GM23338 (cell line): ENCODE data around the gene CA12. TPM values are rescaled to one million over a fixed set of nuclear protein-coding genes. Genes with fewer than 3 reads are reported as not detected.

Experiments used
- ATAC-seq: fragments of 200-7000 bp; cut with Tn5 transposase; 3 replicates; pipeline ENCODE4 v1.9.1; 2020
- DNase-seq: peaks from one replicate; pipeline ENCODE4 v3.0.0-alpha.2; 2015; ENCODE audit warnings: low spot score
- H2AFZ ChIP-seq: fragments of 200-600 bp; sonication (generic); 2 replicates; pipeline ENCODE4 v1.8.0; 2016; ENCODE audit warnings: antibody characterized with exemption, mild to moderate bottlenecking, moderate library complexity
- H3F3A ChIP-seq: fragments of 200-600 bp; sonication (generic); replicated peaks from 2 replicates; pipeline ENCODE4 v1.8.0; 2017; ENCODE audit warnings: antibody characterized with exemption, mixed run types, low read depth
- H3K27ac ChIP-seq: fragments of 200-600 bp; sonication (generic); 2 replicates; pipeline ENCODE4 v1.6.1; 2016; ENCODE audit warnings: low read depth
- H3K27me3 ChIP-seq: fragments of 200-600 bp; sonication (generic); 2 replicates; pipeline ENCODE4 v1.8.0; 2016; ENCODE audit warnings: mild to moderate bottlenecking, mixed run types, moderate library complexity; ENCODE audit not compliant: insufficient read depth
- H3K36me3 ChIP-seq: fragments of 200-600 bp; sonication (generic); 2 replicates; pipeline ENCODE4 v1.8.0; 2016; ENCODE audit warnings: mild to moderate bottlenecking; ENCODE audit not compliant: insufficient read depth
- H3K4me1 ChIP-seq: fragments of 200-600 bp; sonication (generic); 2 replicates; pipeline ENCODE4 v1.8.0; 2016; ENCODE audit warnings: mild to moderate bottlenecking, moderate library complexity; ENCODE audit not compliant: insufficient read depth
- H3K4me2 ChIP-seq: fragments of 200-600 bp; sonication (generic); 2 replicates; pipeline ENCODE4 v1.7.1; 2017; ENCODE audit warnings: mixed run types
- H3K4me3 ChIP-seq: fragments of 200-600 bp; sonication (generic); 2 replicates; pipeline ENCODE4 v1.6.1; 2016; ENCODE audit warnings: mixed run types
- H3K79me2 ChIP-seq: fragments of 200-600 bp; sonication (generic); replicated peaks from 2 replicates; pipeline ENCODE4 v1.8.0; 2017; ENCODE audit warnings: mild to moderate bottlenecking; ENCODE audit not compliant: insufficient read depth
- H3K9me2 ChIP-seq: fragments of 200-600 bp; sonication (generic); 2 replicates; pipeline ENCODE4 v1.8.0; 2017; ENCODE audit not compliant: insufficient read depth
- H4K20me1 ChIP-seq: fragments of 200-600 bp; sonication (generic); replicated peaks from 2 replicates; pipeline ENCODE4 v1.8.0; 2017; ENCODE audit warnings: mild to moderate bottlenecking; ENCODE audit not compliant: insufficient read depth
- H3K27ac Mint-ChIP-seq: 2 replicates; pipeline ENCODE4 v1.8.0; 2020; ENCODE audit warnings: inconsistent platforms, mild to moderate bottlenecking, moderate library complexity, mixed read lengths
- H3K27me3 Mint-ChIP-seq: 3 replicates; pipeline ENCODE4 v1.8.0; 2022; ENCODE audit warnings: low read depth, mild to moderate bottlenecking, moderate library complexity, mixed read lengths, inconsistent platforms; ENCODE audit not compliant: insufficient read depth, poor library complexity
- H3K36me3 Mint-ChIP-seq: 3 replicates; pipeline ENCODE4 v1.8.0; 2021; ENCODE audit warnings: low read depth, mild to moderate bottlenecking, inconsistent platforms, moderate library complexity, mixed read lengths
- H3K4me1 Mint-ChIP-seq: 3 replicates; pipeline ENCODE4 v1.8.0; 2020; ENCODE audit warnings: mild to moderate bottlenecking, inconsistent platforms, mixed read lengths
- H3K4me3 Mint-ChIP-seq: 3 replicates; pipeline ENCODE4 v1.8.0; 2021; ENCODE audit warnings: moderate library complexity, mild to moderate bottlenecking, inconsistent platforms, mixed read lengths
- H3K9me3 Mint-ChIP-seq: 3 replicates; pipeline ENCODE4 v1.8.0; 2020; ENCODE audit warnings: moderate library complexity, mild to moderate bottlenecking, inconsistent platforms, mixed read lengths
- CREB1 ChIP-seq: fragments of 250-450 bp; sonication (Bioruptor Pico); IDR thresholded peaks from 2 replicates; pipeline ENCODE4 v1.5.0; 2020; ENCODE audit warnings: low read depth, mild to moderate bottlenecking, moderate library complexity
- EZH2 ChIP-seq: fragments of 200-600 bp; sonication (generic); IDR thresholded peaks from one replicate; pipeline ENCODE4 v1.8.0; 2017; ENCODE audit warnings: antibody characterized with exemption, mild to moderate bottlenecking, low read depth; ENCODE audit not compliant: unreplicated experiment
- EZH2phosphoT487 ChIP-seq: fragments of 200-600 bp; sonication (generic); IDR thresholded peaks from one replicate; pipeline ENCODE4 v1.8.1; 2018; ENCODE audit warnings: antibody characterized with exemption; ENCODE audit not compliant: unreplicated experiment
- JUNB ChIP-seq: IDR thresholded peaks from one replicate; pipeline ENCODE4 v1.6.1; 2016; ENCODE audit warnings: antibody characterized with exemption; ENCODE audit not compliant: unreplicated experiment
- NANOG ChIP-seq: IDR thresholded peaks from 2 replicates; pipeline ENCODE4 v1.6.1; 2016; ENCODE audit warnings: antibody characterized with exemption, borderline replicate concordance
- POLR2AphosphoS5 ChIP-seq: IDR thresholded peaks from 2 replicates; pipeline ENCODE4 v1.6.1; 2016; ENCODE audit warnings: antibody characterized with exemption, low read depth
- STAT1 ChIP-seq: IDR thresholded peaks from one replicate; pipeline ENCODE4 v1.6.1; 2016; ENCODE audit warnings: antibody characterized with exemption; ENCODE audit not compliant: unreplicated experiment
- ZNF114 ChIP-seq: fragments of 250-450 bp; sonication (Bioruptor Pico); IDR thresholded peaks from 2 replicates; pipeline ENCODE4 v1.5.0; 2020; ENCODE audit warnings: mild to moderate bottlenecking, moderate library complexity
- ZNF331 ChIP-seq: fragments of 250-450 bp; sonication (Bioruptor Pico); IDR thresholded peaks from 2 replicates; pipeline ENCODE4 v1.5.0; 2020; ENCODE audit warnings: low read depth, mild to moderate bottlenecking, moderate library complexity
- polyA plus RNA-seq: library from polyadenylated mRNA; unstranded; fragments of >200 nt; fragmentation: Nextera tagmentation; extraction: Ambion mirVana; gene quantifications from 2 replicates; pipeline ENCODE4 v1.2.1, GENCODE V29; 2016
- total RNA-seq: library from RNA; depleted of rRNA; stranded (reverse); fragments of >200 nt; shearing (Covaris generic); gene quantifications from 2 replicates; pipeline ENCODE4 v1.2.3, GENCODE V29; 2014
- TF ChIP-seq, protein P1 (sequence below): IDR thresholded peaks from one replicate; pipeline ENCODE4 v1.6.1; 2018; ENCODE audit warnings: antibody characterized with exemption; ENCODE audit not compliant: unreplicated experiment
- TF ChIP-seq, protein P2 (sequence below): fragments of 250-450 bp; sonication (Bioruptor Pico); IDR thresholded peaks from 2 replicates; pipeline ENCODE4 v1.5.0; 2020; ENCODE audit warnings: mild to moderate bottlenecking, moderate library complexity
- TF ChIP-seq, protein P3 (sequence below): IDR thresholded peaks from 2 replicates; pipeline ENCODE4 v1.6.1; 2016; ENCODE audit warnings: antibody characterized with exemption
- TF ChIP-seq, protein P4 (sequence below), 2 experiments: fragments of 200-600 bp in 1 of 2; sonication (generic) in 1 of 2; conservative IDR thresholded peaks; 2 replicates each; pipeline versions ENCODE4 v1.5.1 to v1.6.1; 2016 to 2017; ENCODE audit warnings: antibody characterized with exemption in 2 of 2, low read depth in 2 of 2, mild to moderate bottlenecking in 2 of 2, moderate library complexity in 1 of 2

CA12 gene
- total and polyA plus RNA-seq, 2 experiments from 2014 or later = 2.9 to 5.2 TPM

DNA sequence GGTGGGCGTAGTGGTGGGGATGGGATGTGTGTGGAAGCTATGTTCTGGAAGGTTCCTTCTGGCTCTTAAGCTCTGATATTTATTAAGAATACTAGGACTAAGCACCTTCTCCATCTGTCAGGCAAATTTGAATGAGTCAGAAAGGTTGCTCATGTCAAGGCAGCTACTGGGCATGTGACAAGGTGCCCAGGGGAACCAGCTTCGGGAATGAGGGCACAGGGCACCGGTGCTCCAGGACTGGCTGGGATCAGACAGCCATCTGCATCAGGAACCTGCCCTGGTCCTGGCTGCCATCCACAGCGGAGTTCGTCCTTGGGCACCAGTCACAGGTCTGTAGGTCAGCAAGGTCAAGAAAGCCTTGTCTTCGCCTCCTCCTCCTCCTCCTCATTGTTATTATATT, 32.5 kb downstream of the CA12 start:
- no peaks in the 10 kb centered on the region for H3K27me3 Mint-ChIP-seq
- Histone ChIP-seq H4K20me1 (no peaks in the 10 kb centered on the region), H3K79me2 (no peaks in the 10 kb centered on the region), H2AFZ (no peak overlapping the region), H3F3A (no peaks in the 10 kb centered on the region), H3K36me3 (no peaks in the 10 kb centered on the region), H3K9me2 (no peaks in the 10 kb centered on the region), H3K4me3 (no peak overlapping the region), H3K27ac (no peak overlapping the region), H3K4me2 (no peak overlapping the region), H3K4me1 (no peaks in the 10 kb centered on the region), H3K27me3 (no peaks in the 10 kb centered on the region)
- TF ChIP-seq JUNB = no peak
- no peak for TF ChIP-seq CREB1 (CRISPR knock-in tag)
- TF ChIP-seq ZNF114 (CRISPR knock-in tag) = no peak
- TF ChIP-seq, protein P1, sequence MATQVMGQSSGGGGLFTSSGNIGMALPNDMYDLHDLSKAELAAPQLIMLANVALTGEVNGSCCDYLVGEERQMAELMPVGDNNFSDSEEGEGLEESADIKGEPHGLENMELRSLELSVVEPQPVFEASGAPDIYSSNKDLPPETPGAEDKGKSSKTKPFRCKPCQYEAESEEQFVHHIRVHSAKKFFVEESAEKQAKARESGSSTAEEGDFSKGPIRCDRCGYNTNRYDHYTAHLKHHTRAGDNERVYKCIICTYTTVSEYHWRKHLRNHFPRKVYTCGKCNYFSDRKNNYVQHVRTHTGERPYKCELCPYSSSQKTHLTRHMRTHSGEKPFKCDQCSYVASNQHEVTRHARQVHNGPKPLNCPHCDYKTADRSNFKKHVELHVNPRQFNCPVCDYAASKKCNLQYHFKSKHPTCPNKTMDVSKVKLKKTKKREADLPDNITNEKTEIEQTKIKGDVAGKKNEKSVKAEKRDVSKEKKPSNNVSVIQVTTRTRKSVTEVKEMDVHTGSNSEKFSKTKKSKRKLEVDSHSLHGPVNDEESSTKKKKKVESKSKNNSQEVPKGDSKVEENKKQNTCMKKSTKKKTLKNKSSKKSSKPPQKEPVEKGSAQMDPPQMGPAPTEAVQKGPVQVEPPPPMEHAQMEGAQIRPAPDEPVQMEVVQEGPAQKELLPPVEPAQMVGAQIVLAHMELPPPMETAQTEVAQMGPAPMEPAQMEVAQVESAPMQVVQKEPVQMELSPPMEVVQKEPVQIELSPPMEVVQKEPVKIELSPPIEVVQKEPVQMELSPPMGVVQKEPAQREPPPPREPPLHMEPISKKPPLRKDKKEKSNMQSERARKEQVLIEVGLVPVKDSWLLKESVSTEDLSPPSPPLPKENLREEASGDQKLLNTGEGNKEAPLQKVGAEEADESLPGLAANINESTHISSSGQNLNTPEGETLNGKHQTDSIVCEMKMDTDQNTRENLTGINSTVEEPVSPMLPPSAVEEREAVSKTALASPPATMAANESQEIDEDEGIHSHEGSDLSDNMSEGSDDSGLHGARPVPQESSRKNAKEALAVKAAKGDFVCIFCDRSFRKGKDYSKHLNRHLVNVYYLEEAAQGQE = no peak
- TF ChIP-seq, protein P2, sequence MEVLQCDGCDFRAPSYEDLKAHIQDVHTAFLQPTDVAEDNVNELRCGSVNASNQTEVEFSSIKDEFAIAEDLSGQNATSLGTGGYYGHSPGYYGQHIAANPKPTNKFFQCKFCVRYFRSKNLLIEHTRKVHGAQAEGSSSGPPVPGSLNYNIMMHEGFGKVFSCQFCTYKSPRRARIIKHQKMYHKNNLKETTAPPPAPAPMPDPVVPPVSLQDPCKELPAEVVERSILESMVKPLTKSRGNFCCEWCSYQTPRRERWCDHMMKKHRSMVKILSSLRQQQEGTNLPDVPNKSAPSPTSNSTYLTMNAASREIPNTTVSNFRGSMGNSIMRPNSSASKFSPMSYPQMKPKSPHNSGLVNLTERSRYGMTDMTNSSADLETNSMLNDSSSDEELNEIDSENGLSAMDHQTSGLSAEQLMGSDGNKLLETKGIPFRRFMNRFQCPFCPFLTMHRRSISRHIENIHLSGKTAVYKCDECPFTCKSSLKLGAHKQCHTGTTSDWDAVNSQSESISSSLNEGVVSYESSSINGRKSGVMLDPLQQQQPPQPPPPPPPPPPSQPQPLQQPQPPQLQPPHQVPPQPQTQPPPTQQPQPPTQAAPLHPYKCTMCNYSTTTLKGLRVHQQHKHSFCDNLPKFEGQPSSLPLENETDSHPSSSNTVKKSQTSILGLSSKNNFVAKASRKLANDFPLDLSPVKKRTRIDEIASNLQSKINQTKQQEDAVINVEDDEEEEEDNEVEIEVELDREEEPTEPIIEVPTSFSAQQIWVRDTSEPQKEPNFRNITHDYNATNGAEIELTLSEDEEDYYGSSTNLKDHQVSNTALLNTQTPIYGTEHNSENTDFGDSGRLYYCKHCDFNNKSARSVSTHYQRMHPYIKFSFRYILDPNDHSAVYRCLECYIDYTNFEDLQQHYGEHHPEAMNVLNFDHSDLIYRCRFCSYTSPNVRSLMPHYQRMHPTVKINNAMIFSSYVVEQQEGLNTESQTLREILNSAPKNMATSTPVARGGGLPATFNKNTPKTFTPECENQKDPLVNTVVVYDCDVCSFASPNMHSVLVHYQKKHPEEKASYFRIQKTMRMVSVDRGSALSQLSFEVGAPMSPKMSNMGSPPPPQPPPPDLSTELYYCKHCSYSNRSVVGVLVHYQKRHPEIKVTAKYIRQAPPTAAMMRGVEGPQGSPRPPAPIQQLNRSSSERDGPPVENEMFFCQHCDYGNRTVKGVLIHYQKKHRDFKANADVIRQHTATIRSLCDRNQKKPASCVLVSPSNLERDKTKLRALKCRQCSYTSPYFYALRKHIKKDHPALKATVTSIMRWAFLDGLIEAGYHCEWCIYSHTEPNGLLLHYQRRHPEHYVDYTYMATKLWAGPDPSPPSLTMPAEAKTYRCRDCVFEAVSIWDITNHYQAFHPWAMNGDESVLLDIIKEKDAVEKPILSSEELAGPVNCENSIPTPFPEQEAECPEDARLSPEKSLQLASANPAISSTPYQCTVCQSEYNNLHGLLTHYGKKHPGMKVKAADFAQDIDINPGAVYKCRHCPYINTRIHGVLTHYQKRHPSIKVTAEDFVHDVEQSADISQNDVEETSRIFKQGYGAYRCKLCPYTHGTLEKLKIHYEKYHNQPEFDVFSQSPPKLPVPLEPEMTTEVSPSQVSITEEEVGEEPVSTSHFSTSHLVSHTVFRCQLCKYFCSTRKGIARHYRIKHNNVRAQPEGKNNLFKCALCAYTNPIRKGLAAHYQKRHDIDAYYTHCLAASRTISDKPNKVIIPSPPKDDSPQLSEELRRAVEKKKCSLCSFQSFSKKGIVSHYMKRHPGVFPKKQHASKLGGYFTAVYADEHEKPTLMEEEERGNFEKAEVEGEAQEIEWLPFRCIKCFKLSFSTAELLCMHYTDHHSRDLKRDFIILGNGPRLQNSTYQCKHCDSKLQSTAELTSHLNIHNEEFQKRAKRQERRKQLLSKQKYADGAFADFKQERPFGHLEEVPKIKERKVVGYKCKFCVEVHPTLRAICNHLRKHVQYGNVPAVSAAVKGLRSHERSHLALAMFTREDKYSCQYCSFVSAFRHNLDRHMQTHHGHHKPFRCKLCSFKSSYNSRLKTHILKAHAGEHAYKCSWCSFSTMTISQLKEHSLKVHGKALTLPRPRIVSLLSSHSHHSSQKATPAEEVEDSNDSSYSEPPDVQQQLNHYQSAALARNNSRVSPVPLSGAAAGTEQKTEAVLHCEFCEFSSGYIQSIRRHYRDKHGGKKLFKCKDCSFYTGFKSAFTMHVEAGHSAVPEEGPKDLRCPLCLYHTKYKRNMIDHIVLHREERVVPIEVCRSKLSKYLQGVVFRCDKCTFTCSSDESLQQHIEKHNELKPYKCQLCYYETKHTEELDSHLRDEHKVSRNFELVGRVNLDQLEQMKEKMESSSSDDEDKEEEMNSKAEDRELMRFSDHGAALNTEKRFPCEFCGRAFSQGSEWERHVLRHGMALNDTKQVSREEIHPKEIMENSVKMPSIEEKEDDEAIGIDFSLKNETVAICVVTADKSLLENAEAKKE (CRISPR knock-in tag) = no peak
- TF ChIP-seq ZNF331 (CRISPR knock-in tag) = no peak
- TF ChIP-seq EZH2 = no peak
- TF ChIP-seq, protein P3, sequence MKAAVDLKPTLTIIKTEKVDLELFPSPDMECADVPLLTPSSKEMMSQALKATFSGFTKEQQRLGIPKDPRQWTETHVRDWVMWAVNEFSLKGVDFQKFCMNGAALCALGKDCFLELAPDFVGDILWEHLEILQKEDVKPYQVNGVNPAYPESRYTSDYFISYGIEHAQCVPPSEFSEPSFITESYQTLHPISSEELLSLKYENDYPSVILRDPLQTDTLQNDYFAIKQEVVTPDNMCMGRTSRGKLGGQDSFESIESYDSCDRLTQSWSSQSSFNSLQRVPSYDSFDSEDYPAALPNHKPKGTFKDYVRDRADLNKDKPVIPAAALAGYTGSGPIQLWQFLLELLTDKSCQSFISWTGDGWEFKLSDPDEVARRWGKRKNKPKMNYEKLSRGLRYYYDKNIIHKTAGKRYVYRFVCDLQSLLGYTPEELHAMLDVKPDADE = no peak
- TF ChIP-seq, protein P4, sequence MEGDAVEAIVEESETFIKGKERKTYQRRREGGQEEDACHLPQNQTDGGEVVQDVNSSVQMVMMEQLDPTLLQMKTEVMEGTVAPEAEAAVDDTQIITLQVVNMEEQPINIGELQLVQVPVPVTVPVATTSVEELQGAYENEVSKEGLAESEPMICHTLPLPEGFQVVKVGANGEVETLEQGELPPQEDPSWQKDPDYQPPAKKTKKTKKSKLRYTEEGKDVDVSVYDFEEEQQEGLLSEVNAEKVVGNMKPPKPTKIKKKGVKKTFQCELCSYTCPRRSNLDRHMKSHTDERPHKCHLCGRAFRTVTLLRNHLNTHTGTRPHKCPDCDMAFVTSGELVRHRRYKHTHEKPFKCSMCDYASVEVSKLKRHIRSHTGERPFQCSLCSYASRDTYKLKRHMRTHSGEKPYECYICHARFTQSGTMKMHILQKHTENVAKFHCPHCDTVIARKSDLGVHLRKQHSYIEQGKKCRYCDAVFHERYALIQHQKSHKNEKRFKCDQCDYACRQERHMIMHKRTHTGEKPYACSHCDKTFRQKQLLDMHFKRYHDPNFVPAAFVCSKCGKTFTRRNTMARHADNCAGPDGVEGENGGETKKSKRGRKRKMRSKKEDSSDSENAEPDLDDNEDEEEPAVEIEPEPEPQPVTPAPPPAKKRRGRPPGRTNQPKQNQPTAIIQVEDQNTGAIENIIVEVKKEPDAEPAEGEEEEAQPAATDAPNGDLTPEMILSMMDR (conservative IDR thresholded peaks at IDR 0.05; ENCODE audit: low read depth in 2 of 2) = no peak
- no peak for TF ChIP-seq POLR2AphosphoS5
- TF ChIP-seq STAT1 = no peak
- no peak for TF ChIP-seq EZH2phosphoT487
- TF ChIP-seq NANOG = no peak
- H3K9me3 Mint-ChIP-seq = no peaks in the 10 kb centered on the region
- H3K4me3 Mint-ChIP-seq = no peak overlapping the region
- no peak for ATAC-seq
- no peaks in the 10 kb centered on the region for H3K36me3 Mint-ChIP-seq
- peaks cover 7% of the 10 kb centered on the region; the same call in 2 of the 3 replicates for H3K4me1 Mint-ChIP-seq
- no peak for DNase-seq
- no peak overlapping the region for H3K27ac Mint-ChIP-seq
